Bronchial epithelial cell (primary cell): ENCODE data around the gene ATG3. TPM values are rescaled to one million over a fixed set of nuclear protein-coding genes. Genes with fewer than 3 reads are reported as not detected.
A peak's percentile ranks its signal among the peaks of the same experiment; 100 is the strongest.
"Not testable (repeated sequence)": the region's sequence is repeated elsewhere in the genome, so short reads cannot be mapped to it uniquely, and the experiment has no call there.

Source experiments
- DNase-seq: peaks from one replicate; pipeline ENCODE4 v3.0.0-alpha.2; 2010; ENCODE audit warnings: low read depth
- FAIRE-seq: peaks from 2 replicates; lab custom pipeline; 2011; peaks lifted over from hg19 to GRCh38; lab: Jason Lieb, UNC
- H3K27me3 ChIP-seq: 2 replicates; pipeline ENCODE4 v1.5.1; 2011; ENCODE audit warnings: low read length; ENCODE audit not compliant: control insufficient read depth, insufficient read depth
- H3K36me3 ChIP-seq: 2 replicates; pipeline ENCODE4 v1.5.1; 2011; ENCODE audit warnings: low read length; ENCODE audit not compliant: control insufficient read depth, insufficient read depth
- H3K4me3 ChIP-seq: 2 replicates; pipeline ENCODE4 v1.5.1; 2011; ENCODE audit warnings: mild to moderate bottlenecking, low read depth, low read length, control low read depth
- CTCF ChIP-seq: IDR thresholded peaks from 2 replicates; pipeline ENCODE4 v1.5.1; 2011; ENCODE audit warnings: mild to moderate bottlenecking, moderate library complexity, low read length, control low read depth, inconsistent platforms; ENCODE audit not compliant: insufficient read depth, severe bottlenecking
- total RNA-seq: library from RNA; depleted of rRNA; stranded (reverse); fragments of >200 nt; gene quantifications from 2 replicates; pipeline ENCODE4 v1.2.1, GENCODE V29; 2014

The ATG3 gene
- total RNA-seq, 1 donor from 2014 or later, result 73.2 TPM

- DNase-seq (no peak), FAIRE-seq (no peak)
- H3K36me3 ChIP-seq, result no peaks in the 10 kb centered on the region
- no peaks in the 10 kb centered on the region for H3K27me3 ChIP-seq
- no peak for TF ChIP-seq CTCF
- no peak overlapping the region for H3K4me3 ChIP-seq
Measured at GRCh38 chr3:112579232-112579631, 17.5 kb upstream of the ATG3 start.

GRCh38 chr3:112572701-112573100 is 10.9 kb upstream of the ATG3 start:
- peaks cover 1% of the 10 kb centered on the region for H3K36me3 ChIP-seq
- no peak for FAIRE-seq
- DNase-seq, result no peak
- no peak overlapping the region for H3K4me3 ChIP-seq
- TF ChIP-seq CTCF, result no peak
- no peaks in the 10 kb centered on the region for H3K27me3 ChIP-seq

- no peak for TF ChIP-seq CTCF
- H3K4me3 ChIP-seq, result no peak overlapping the region
- DNase-seq (no peak), FAIRE-seq (no peak)
- peaks cover 1% of the 10 kb centered on the region for H3K36me3 ChIP-seq
- H3K27me3 ChIP-seq, result no peaks in the 10 kb centered on the region
Measured at GRCh38 chr3:112569265-112569664, 7.5 kb upstream of the ATG3 start.

- FAIRE-seq, result no peak
- Histone ChIP-seq H3K27me3 (no peaks in the 10 kb centered on the region), H3K36me3 (peaks cover 1% of the 10 kb centered on the region), H3K4me3 (no peak overlapping the region)
- no peak for TF ChIP-seq CTCF
- DNase-seq, result peak; percentile 74
Measured at GRCh38 chr3:112568642-112569041, 6.9 kb upstream of the ATG3 start.

GRCh38 chr3:112564940-112565305 is 3.2 kb upstream of the ATG3 start:
- TF ChIP-seq CTCF, result no peak
- FAIRE-seq (no peak), DNase-seq (no peak)
- H3K27me3 ChIP-seq, result no peaks in the 10 kb centered on the region
- H3K4me3 ChIP-seq, result no peak overlapping the region
- H3K36me3 ChIP-seq, result no peaks in the 10 kb centered on the region

- not testable (repeated sequence) for H3K36me3 ChIP-seq, FAIRE-seq, DNase-seq, H3K4me3 ChIP-seq, H3K27me3 ChIP-seq
- TF ChIP-seq CTCF, result peak; percentile 1
Measured at GRCh38 chr3:112564247-112564939, 2.6 kb upstream of the ATG3 start.
